H9 (cell line): ENCODE results near the gene LMX1A. TPM values are rescaled to one million over a fixed set of nuclear protein-coding genes. Genes with fewer than 3 reads are reported as not detected.

Source experiments
- DNase-seq: peaks from one replicate; pipeline ENCODE4 v3.0.0-alpha.2; 2017
- H2AFZ ChIP-seq: one replicate; pipeline ENCODE4 v1.6.1; 2013; ENCODE audit warnings: mild to moderate bottlenecking, low read length, control low read depth, moderate library complexity
- H2AK5ac ChIP-seq: 2 replicates; pipeline ENCODE4 v1.6.1; 2013; ENCODE audit warnings: low read length, control low read depth, mixed read lengths; ENCODE audit not compliant: insufficient read length
- H2BK120ac ChIP-seq: one replicate; pipeline ENCODE4 v1.6.1; 2013; ENCODE audit warnings: low read depth, mild to moderate bottlenecking, low read length, control low read depth, inconsistent platforms; ENCODE audit not compliant: poor library complexity, severe bottlenecking
- H2BK12ac ChIP-seq: 2 replicates; pipeline ENCODE4 v1.6.1; 2013; ENCODE audit warnings: low read length, control low read depth, mixed read lengths, low read depth; ENCODE audit not compliant: insufficient read length
- H2BK15ac ChIP-seq: 2 replicates; pipeline ENCODE4 v1.6.1; 2013; ENCODE audit warnings: low read depth, low read length, control low read depth
- H2BK20ac ChIP-seq: one replicate; pipeline ENCODE4 v1.6.1; 2013; ENCODE audit warnings: low read depth, mild to moderate bottlenecking, low read length, control low read depth, inconsistent platforms; ENCODE audit not compliant: poor library complexity, severe bottlenecking
- H2BK5ac ChIP-seq: 2 replicates; pipeline ENCODE4 v1.6.1; 2013; ENCODE audit warnings: low read length, control low read depth, mixed read lengths; ENCODE audit not compliant: insufficient read length
- H3K14ac ChIP-seq: 2 replicates; pipeline ENCODE4 v1.6.1; 2013; ENCODE audit warnings: low read length, control low read depth; ENCODE audit not compliant: insufficient read depth
- H3K18ac ChIP-seq: 2 replicates; pipeline ENCODE4 v1.6.1; 2013; ENCODE audit warnings: low read depth, mild to moderate bottlenecking, mixed read lengths, low read length, control low read depth; ENCODE audit not compliant: insufficient read length
- H3K23ac ChIP-seq: 2 replicates; pipeline ENCODE4 v1.6.1; 2013; ENCODE audit warnings: low read length, control low read depth, mixed read lengths, low read depth; ENCODE audit not compliant: insufficient read length
- H3K23me2 ChIP-seq: 2 replicates; pipeline ENCODE4 v1.6.1; 2013; ENCODE audit warnings: low read depth, mild to moderate bottlenecking, mixed read lengths, low read length, control low read depth; ENCODE audit not compliant: insufficient read length, poor library complexity, severe bottlenecking
- H3K27ac ChIP-seq: 2 replicates; pipeline ENCODE4 v1.5.1; 2013; ENCODE audit warnings: low read length, control low read depth, mixed read lengths, low read depth; ENCODE audit not compliant: insufficient read length
- H3K27me3 ChIP-seq: 2 replicates; pipeline ENCODE4 v1.6.1; 2013; ENCODE audit warnings: low read length, control low read depth, inconsistent platforms; ENCODE audit not compliant: insufficient read depth
- H3K4ac ChIP-seq: 2 replicates; pipeline ENCODE4 v1.6.1; 2013; ENCODE audit warnings: low read depth, mild to moderate bottlenecking, control low read depth, inconsistent platforms, low read length, moderate library complexity
- H3K4me1 ChIP-seq: 2 replicates; pipeline ENCODE4 v1.6.1; 2013; ENCODE audit warnings: low read length, control low read depth, inconsistent platforms; ENCODE audit not compliant: insufficient read depth
- H3K4me2 ChIP-seq: 2 replicates; pipeline ENCODE4 v1.6.1; 2013; ENCODE audit warnings: low read length, control low read depth, mixed read lengths; ENCODE audit not compliant: insufficient read length, insufficient read depth
- H3K56ac ChIP-seq: 2 replicates; pipeline ENCODE4 v1.6.1; 2013; ENCODE audit warnings: low read depth, mild to moderate bottlenecking, mixed read lengths, low read length, control low read depth; ENCODE audit not compliant: insufficient read length
- H3K79me1 ChIP-seq: 2 replicates; pipeline ENCODE4 v1.6.1; 2013; ENCODE audit warnings: low read depth, mild to moderate bottlenecking, moderate library complexity, low read length, control low read depth, inconsistent platforms; ENCODE audit not compliant: insufficient read depth, poor library complexity, severe bottlenecking
- H3K79me2 ChIP-seq: 2 replicates; pipeline ENCODE4 v1.6.1; 2013; ENCODE audit warnings: low read length, control low read depth, inconsistent platforms; ENCODE audit not compliant: insufficient read depth
- H3K9ac ChIP-seq: 2 replicates; pipeline ENCODE4 v1.6.1; 2013; ENCODE audit warnings: low read length, control low read depth, mixed read lengths; ENCODE audit not compliant: insufficient read length; ENCODE audit errors: extremely low read depth
- H3K9me3 ChIP-seq: one replicate; pipeline ENCODE4 v1.6.1; 2013; ENCODE audit warnings: low read depth, low read length, inconsistent platforms; ENCODE audit not compliant: control insufficient read depth
- H3T11ph ChIP-seq: one replicate; pipeline ENCODE4 v1.6.1; 2013; ENCODE audit warnings: mild to moderate bottlenecking, low read length, control low read depth, inconsistent platforms
- H4K20me1 ChIP-seq: one replicate; pipeline ENCODE4 v1.6.1; 2013; ENCODE audit not compliant: control insufficient read depth, insufficient read length, insufficient read depth
- H4K5ac ChIP-seq: 2 replicates; pipeline ENCODE4 v1.6.1; 2013; ENCODE audit warnings: low read depth, mild to moderate bottlenecking, mixed read lengths, low read length, control low read depth; ENCODE audit not compliant: insufficient read length
- H4K8ac ChIP-seq: replicated peaks from 2 replicates; pipeline ENCODE4 v1.6.1; 2013; ENCODE audit warnings: low read length, control low read depth, mixed read lengths, low read depth; ENCODE audit not compliant: insufficient read length
- H4K91ac ChIP-seq: 2 replicates; pipeline ENCODE4 v1.6.1; 2013; ENCODE audit warnings: low read depth, mild to moderate bottlenecking, moderate library complexity, mixed read lengths, low read length, control low read depth; ENCODE audit not compliant: insufficient read length
- H3K27ac Mint-ChIP-seq, 3 experiments: 2 replicates in 2 of 3; 3 replicates in 1 of 3; pipeline ENCODE4 v1.8.0; 2020 to 2021; ENCODE audit warnings: mixed read lengths in 3 of 3, mild to moderate bottlenecking in 1 of 3, moderate library complexity in 1 of 3
- H3K27me3 Mint-ChIP-seq: 2 replicates; pipeline ENCODE4 v1.8.0; 2021; ENCODE audit warnings: low read depth, mild to moderate bottlenecking, moderate library complexity, mixed read lengths
- H3K36me3 Mint-ChIP-seq, 3 experiments: 2 replicates in 2 of 3; 3 replicates in 1 of 3; pipeline ENCODE4 v1.8.0; 2020 to 2021; ENCODE audit warnings: low read depth in 3 of 3, mixed read lengths in 3 of 3; ENCODE audit not compliant: insufficient read depth in 1 of 3
- H3K4me1 Mint-ChIP-seq, 2 experiments: 2 replicates each; pipeline ENCODE4 v1.8.0; 2020; ENCODE audit warnings: mixed read lengths in 2 of 2
- H3K4me3 Mint-ChIP-seq, 2 experiments: 2 replicates in 1 of 2; 3 replicates in 1 of 2; pipeline ENCODE4 v1.8.0; 2020 to 2021; ENCODE audit warnings: mild to moderate bottlenecking in 2 of 2, mixed read lengths in 2 of 2, moderate library complexity in 1 of 2
- H3K9me3 Mint-ChIP-seq, 2 experiments: 2 replicates in 1 of 2; 3 replicates in 1 of 2; pipeline ENCODE4 v1.8.0; 2020; ENCODE audit warnings: mild to moderate bottlenecking in 2 of 2, mixed read lengths in 2 of 2, moderate library complexity in 1 of 2
- CTCF ChIP-seq: fragments of 200-600 bp; sonication (generic); conservative IDR thresholded peaks from 3 replicates; pipeline ENCODE4 v1.8.0; 2021; ENCODE audit warnings: antibody characterized with exemption, mild to moderate bottlenecking
- WGBS: extraction: QIAGEN DNeasy Blood & Tissue Kit; methylation state at CpG from one replicate; pipeline ENCODE4 v1.1.7; 2013; ENCODE audit warnings: missing lambda C conversion rate, low lambda C conversion rate, mixed read lengths; ENCODE audit not compliant: insufficient read length; ENCODE audit errors: extremely low coverage; 5-methylcytosine and 5-hydroxymethylcytosine counted together
- total RNA-seq: library from RNA; stranded (reverse); gene quantifications from 2 replicates; pipeline ENCODE4 v1.2.1, GENCODE V29; 2021

The LMX1A gene
- total RNA-seq, 1 experiment from 2014 or later: not detected

GRCh38 chr1:165234149-165234548, 122.4 kb downstream of the LMX1A start:
- Histone ChIP-seq H3K4me2 (no peak overlapping the region), H2BK15ac (no peak overlapping the region), H4K91ac (no peak overlapping the region), H3K18ac (no peak overlapping the region), H4K20me1 (no peaks in the 10 kb centered on the region), H3K9ac (no peak overlapping the region), H3K9me3 (no peaks in the 10 kb centered on the region), H3K79me2 (no peaks in the 10 kb centered on the region), H2AK5ac (no peak overlapping the region), H2AFZ (no peak overlapping the region), H3K4me1 (no peaks in the 10 kb centered on the region), H3K23me2 (peaks cover 6% of the 10 kb centered on the region), H3K4ac (no peak overlapping the region), H3K27me3 (peaks cover 36% of the 10 kb centered on the region; the same call in 1 of the 2 replicates), H4K5ac (no peak overlapping the region), H2BK12ac (no peak overlapping the region), H2BK20ac (no peak overlapping the region), H2BK120ac (no peak overlapping the region), H2BK5ac (no peak overlapping the region), H3K56ac (no peak overlapping the region), H3K27ac (no peak overlapping the region), H3K79me1 (no peaks in the 10 kb centered on the region), H4K8ac (no peak overlapping the region), H3T11ph (no peak overlapping the region), H3K23ac (no peak overlapping the region), H3K14ac (no peak overlapping the region)
- WGBS: no CpG with 5 or more reads among the region's 4 CpGs
- DNase-seq: no peak
- Mint-ChIP-seq H3K9me3 (no peaks in the 10 kb centered on the region), H3K27me3 (peaks cover 83% of the 10 kb centered on the region), H3K4me1 (peaks cover 13 to 20% of the 10 kb centered on the region in 2 experiments), H3K36me3 (no peaks in the 10 kb centered on the region), H3K27ac (no peak overlapping the region), H3K4me3 (no peak overlapping the region)
- TF ChIP-seq CTCF: no peak
